Lower leg skin (tissue), 3 donors: ENCODE data around the gene KAZN.

Experiments
- POLR2A ChIP-seq, 2 donors: fragments of 450-650 bp; IDR thresholded peaks; one replicate each; pipeline ENCODE4 v1.6.1; 2016 to 2017; ENCODE audit warnings: antibody characterized with exemption in 2 of 2, mild to moderate bottlenecking in 1 of 2, moderate library complexity in 1 of 2
- TF ChIP-seq, protein P1 (sequence below), 3 donors: fragments of 450-650 bp; IDR thresholded peaks; one replicate each; pipeline ENCODE4 v1.5.1; 2016; ENCODE audit warnings: antibody characterized with exemption in 3 of 3, mild to moderate bottlenecking in 3 of 3, moderate library complexity in 2 of 3

DNA sequence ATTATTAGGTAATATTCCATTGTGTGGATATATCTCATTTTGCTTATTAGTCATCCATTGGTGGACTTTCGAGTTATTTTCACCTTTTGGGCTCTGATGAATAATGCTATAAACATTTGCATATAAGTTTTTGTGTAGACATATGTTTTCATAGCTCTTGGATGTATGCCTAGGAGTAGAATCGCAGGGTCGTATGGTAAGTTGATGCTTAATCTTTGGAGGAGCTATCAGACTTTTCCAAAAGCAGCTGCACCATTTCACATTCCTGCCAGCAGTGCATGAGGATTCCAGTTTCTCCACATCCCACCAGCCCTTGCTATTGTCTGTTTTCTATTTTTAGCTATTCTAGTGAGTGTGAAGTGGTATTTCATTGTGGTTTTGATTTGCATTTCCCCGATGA lies 434.8 kb downstream of the KAZN start:
- TF ChIP-seq, protein P1, sequence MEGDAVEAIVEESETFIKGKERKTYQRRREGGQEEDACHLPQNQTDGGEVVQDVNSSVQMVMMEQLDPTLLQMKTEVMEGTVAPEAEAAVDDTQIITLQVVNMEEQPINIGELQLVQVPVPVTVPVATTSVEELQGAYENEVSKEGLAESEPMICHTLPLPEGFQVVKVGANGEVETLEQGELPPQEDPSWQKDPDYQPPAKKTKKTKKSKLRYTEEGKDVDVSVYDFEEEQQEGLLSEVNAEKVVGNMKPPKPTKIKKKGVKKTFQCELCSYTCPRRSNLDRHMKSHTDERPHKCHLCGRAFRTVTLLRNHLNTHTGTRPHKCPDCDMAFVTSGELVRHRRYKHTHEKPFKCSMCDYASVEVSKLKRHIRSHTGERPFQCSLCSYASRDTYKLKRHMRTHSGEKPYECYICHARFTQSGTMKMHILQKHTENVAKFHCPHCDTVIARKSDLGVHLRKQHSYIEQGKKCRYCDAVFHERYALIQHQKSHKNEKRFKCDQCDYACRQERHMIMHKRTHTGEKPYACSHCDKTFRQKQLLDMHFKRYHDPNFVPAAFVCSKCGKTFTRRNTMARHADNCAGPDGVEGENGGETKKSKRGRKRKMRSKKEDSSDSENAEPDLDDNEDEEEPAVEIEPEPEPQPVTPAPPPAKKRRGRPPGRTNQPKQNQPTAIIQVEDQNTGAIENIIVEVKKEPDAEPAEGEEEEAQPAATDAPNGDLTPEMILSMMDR (IDR thresholded peaks at IDR 0.05) = no peak
- no peak for TF ChIP-seq POLR2A (IDR thresholded peaks at IDR 0.05)
